Stimulated activated CD4-positive, alpha-beta T cell treated with anti-CD3 and anti-CD28 coated beads, TNF-alpha, amount 100 ng/mL, for 48 hours (primary cell): ENCODE measurements around the gene DYNC2LI1.

Experiments
- DNase-seq, 3 donors: peaks; one replicate each; pipeline ENCODE4 v3.0.0-alpha.2; 2020; ENCODE audit warnings: low read depth in 3 of 3

DYNC2LI1 gene

GRCh38 chr2:43818761-43819160, 44.9 kb downstream of the DYNC2LI1 start:
- peak in 2 of 3 donors; percentile 3 to 25 for DNase-seq

GRCh38 chr2:43819491-43820163, 45.8 kb downstream of the DYNC2LI1 start:
- DNase-seq, result no peak

- DNase-seq, result no peak
These were observed 49.0 kb downstream of the DYNC2LI1 start for GRCh38 chr2:43822839-43823238.

DNA sequence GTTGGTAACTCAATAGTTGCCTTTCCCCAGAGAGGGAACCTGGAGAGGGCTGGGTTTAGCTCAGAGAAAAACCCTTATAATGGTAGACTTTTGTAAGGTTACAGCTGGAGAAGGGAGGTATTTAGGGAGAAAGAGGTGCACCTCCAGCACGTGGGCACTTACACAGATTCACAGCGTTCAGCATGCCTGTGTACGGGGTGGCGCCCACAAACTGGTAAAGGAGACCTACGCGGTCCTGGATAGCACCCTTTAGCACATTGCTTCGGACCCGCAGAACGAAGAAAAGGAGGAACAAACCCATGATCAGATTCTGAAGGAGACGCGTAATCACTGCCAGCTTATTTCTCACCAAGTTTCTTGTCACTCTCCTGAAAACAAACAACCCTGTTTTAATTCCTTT, 49.9 kb downstream of the DYNC2LI1 start:
- DNase-seq, result no peak

- DNase-seq, result no peak
These were observed 50.7 kb downstream of the DYNC2LI1 start for GRCh38 chr2:43824512-43824911.

- DNase-seq, result no peak
These were observed 51.2 kb downstream of the DYNC2LI1 start for GRCh38 chr2:43824951-43825493.

GRCh38 chr2:43825841-43826240, 52.0 kb downstream of the DYNC2LI1 start:
- no peak for DNase-seq

DNA sequence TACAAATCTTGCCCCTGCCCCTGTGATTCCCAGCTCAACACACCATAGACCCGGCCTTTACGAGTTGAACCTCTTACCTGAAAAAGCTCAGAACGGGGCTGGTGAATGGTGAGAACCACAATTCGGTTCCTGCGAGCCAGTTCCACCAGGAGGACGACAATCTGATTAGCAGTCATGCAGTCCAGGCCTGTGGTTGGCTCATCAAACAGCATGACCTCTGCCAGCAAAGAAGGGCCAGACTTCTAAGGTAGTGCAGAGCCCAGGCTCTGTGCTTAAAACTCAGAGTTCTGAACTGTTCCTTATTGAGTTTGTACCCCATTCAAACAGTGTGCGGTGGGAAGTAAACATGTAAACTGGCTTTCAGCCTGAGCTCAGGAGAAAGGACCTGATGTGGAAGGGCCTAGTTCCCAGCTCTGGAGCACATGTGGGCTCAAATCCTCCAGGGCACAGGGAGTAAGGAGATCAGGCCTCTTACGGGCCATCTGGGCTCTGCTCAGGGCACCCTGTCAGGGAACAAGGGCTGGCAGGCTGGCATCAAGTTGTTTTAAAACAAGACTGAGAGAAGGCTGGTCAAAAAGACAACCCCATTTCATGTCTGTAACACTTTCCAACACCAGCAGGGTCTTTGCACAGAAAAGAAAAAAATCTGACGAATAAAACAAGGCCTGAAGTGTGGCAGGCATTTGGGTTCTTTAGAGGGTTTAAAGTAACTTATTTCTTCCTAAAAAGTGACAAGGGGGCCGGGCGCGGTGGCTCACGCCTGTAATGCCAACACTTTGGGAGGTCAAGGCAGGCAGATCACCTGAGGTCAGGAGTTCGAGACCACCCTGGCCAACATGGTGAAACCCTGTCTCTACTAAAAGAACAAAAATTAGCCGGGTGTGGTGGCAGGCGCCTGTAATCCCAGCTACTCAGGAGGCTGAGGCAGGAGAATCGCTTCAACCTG, 52.7 kb downstream of the DYNC2LI1 start:
- no peak for DNase-seq

- no peak for DNase-seq
These were observed 57.9 kb downstream of the DYNC2LI1 start for GRCh38 chr2:43831543-43832294.

DNA sequence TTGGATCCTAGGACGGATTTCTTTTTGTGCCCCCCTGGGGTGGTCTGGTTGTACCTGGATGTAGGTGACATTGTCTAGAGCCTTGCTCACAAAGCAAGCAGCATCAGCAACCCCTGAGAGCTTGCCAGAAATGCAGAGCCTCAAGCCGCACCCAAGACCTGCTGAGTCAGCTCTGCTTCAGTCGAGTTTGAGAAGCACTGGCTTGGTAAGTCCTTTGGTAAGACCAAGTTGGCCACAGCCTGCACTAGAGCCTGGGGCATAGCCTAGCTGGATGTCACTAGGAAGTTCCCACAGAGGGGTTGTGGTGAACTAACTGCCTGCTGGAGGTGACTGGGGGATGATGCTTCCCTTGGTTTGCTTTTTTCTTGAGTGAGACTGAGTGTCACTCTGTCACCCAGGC, 58.6 kb downstream of the DYNC2LI1 start:
- no peak for DNase-seq

DNA sequence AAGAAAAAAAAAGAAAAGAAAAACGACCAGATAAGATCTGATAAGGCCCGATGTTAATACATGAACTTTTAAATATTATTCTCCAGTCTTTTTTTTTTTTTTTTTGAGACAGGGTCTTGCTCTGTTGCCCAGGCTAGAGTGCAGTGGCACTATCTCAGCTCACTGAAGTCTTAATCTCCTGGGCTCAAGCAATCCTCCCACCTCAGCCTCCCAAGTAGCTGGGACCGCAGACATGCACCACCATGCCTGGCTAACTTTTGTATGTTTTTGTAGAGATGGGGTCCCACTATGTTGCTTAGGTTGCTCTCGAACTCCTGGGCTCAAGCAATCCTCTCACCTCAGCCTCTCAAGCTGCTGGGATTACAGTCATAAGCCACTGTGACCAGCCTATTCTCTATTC, 63.2 kb downstream of the DYNC2LI1 start:
- no peak for DNase-seq

GRCh38 chr2:43837831-43838559, 64.2 kb downstream of the DYNC2LI1 start:
- no peak for DNase-seq

DNA sequence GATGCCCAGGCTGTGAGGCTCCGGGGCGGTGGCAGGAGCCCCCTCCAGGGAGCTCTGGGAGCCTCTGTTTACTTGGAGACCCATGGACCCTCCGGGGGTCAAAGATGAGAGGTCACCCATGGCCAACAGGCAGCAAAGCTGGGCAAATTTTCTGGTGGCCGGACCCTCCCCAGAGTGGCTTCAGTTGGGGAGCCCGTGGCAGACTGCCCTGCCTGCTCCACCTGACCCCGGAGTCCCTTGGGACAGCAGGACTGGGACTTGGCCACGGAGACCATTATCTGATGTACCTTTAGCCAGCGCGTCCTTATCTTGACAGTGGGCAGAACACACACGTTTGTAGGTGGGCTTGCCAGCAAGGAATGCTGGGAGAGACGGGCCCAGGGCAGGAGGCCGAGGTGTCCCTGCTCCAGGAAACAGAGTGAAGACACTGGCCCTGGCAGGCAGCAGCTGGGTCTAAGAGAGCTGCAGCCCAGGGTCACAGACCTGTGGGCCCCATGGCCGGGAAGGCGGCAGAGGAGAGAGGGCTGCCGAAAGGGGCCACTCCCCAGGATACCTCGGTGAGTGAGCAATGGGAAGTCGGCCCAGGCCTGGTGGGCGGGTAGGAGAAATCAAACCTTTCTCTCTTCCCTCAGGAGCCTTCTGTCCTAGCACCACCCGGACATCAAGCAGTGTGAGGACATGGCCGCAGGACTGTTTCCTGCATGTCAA, 64.9 kb downstream of the DYNC2LI1 start, which contains the start of the genes ABCG5 and ABCG8:
Gene ABCG5, minus strand, starts transcription at position 280 of the 708 bp plus-strand sequence. Its CDS starts 160 bp downstream, at position 120.
Gene ABCG8, plus strand, starts transcription at position 412 of the 708 bp plus-strand sequence. Its CDS starts 83 bp downstream, at position 495.
- DNase-seq, result no peak

GRCh38 chr2:43839776-43840564, 66.1 kb downstream of the DYNC2LI1 start:
- DNase-seq, result no peak

DNA sequence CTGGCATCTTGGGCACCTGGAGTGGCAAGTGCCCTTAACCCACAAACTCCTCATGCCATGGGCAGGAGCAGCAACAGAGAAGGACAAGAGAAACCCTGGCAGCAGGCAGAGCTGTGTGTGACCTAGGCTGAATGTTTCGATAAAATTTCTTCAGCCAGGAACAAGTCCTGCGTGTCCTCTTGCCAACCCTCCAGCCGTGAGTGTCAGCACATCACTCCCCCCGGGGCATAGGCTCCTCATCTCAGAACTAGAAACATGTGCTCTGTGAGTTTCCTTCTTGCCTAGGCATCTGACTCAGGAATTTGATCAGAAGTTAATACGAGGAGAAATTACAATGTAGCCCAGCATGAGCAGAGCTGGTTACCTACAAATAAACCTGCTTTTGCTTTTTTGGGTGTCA, 67.1 kb downstream of the DYNC2LI1 start:
- no peak for DNase-seq

DNA sequence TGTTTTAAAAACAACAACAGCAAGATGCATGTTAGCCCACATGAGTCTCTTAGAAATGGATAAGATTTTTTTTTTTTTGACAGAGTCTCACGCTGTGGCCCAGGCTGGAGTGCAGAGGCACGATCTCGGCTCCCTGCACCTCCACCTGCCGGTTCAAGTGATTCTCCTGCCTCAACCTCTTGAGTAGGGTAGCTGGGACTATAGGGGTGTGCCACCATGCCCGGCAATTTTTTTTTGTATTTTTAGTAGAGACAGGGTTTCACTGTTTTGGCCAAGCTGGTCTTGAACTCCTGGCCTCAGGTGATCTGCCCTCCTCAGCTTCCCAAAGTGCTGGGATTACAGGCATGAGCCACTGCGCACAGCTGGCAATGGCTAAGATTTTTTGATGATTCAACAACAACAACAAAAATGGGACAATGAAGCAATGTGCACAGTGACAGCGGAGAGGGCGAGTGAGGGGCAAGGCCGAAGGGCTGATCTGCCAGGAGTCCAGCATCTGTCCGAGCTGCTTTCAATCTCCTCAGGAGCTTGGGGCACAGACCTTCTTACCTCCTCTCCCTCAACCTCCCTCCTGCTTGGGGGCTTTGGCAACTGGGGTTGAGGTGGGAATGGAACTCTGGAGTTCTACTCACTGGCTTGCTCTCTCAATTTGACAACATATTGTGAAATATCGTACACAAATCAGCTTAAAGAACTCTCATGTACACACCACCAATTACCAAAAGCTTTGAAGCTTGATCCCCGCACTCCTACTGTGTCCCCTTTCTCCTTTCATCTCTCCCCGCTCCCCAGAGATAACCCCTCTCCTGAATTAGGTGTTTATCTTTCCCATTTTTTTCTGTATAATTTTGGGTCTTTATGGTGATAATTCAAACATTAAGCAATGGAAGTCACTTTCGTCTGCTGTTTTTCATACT, 68.4 kb downstream of the DYNC2LI1 start:
- DNase-seq, result no peak

DNA sequence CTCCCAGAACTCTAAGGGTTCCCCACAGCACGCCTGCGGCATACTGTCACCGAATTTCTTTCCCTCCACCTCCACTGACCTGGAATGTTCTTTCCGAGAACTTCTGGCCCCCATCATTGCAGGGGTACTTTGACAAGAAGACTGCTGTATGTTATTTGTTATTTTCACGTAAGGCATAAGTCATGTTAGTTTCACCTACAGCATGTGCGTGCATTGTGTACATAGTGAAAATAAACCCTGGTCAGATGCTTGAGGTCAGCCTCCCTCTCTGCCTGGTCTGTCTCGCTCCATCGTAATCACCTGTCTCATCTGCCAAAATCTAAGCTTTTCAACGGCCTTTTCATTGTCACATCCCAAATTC, 69.0 kb downstream of the DYNC2LI1 start:
- DNase-seq, result no peak

GRCh38 chr2:43845181-43845580, 71.3 kb downstream of the DYNC2LI1 start:
- no peak for DNase-seq
